Keratinocyte (primary cell): ENCODE results near the gene IKZF1. TPM values are rescaled to one million over a fixed set of nuclear protein-coding genes. Genes with fewer than 3 reads are reported as not detected.

Experiments
- DNase-seq: peaks from one replicate; pipeline ENCODE4 v3.0.0-alpha.2; 2011; ENCODE audit warnings: low read depth, missing footprints, low spot score
- FAIRE-seq: peaks from 2 replicates; lab custom pipeline; 2011; peaks lifted over from hg19 to GRCh38; lab: Jason Lieb, UNC
- H2AFZ ChIP-seq: 2 replicates; pipeline ENCODE4 v1.6.0; 2012; ENCODE audit warnings: low read length, control low read depth, inconsistent platforms; ENCODE audit not compliant: control insufficient read depth
- H3K27ac ChIP-seq: 2 replicates; pipeline ENCODE4 v1.5.1; 2011; ENCODE audit warnings: low read length; ENCODE audit not compliant: control insufficient read depth, insufficient read depth
- H3K27me3 ChIP-seq: 3 replicates; pipeline ENCODE4 v1.6.0; 2011; ENCODE audit warnings: low read length; ENCODE audit not compliant: control insufficient read depth, insufficient read depth; ENCODE audit errors: extremely low read depth
- H3K36me3 ChIP-seq, 2 experiments: 2 replicates in 1 of 2; 3 replicates in 1 of 2; pipeline ENCODE4 v1.5.1; 2011; ENCODE audit warnings: low read length in 2 of 2, mild to moderate bottlenecking in 1 of 2; ENCODE audit not compliant: control insufficient read depth in 2 of 2, insufficient read depth in 2 of 2; ENCODE audit errors: extremely low read depth in 1 of 2
- H3K4me1 ChIP-seq: 3 replicates; pipeline ENCODE4 v1.5.1; 2011; ENCODE audit warnings: low read length; ENCODE audit not compliant: control insufficient read depth, insufficient read depth; ENCODE audit errors: extremely low read depth
- H3K4me2 ChIP-seq: 3 replicates; pipeline ENCODE4 v1.6.0; 2011; ENCODE audit warnings: low read depth, low read length; ENCODE audit not compliant: control insufficient read depth, insufficient read depth; ENCODE audit errors: extremely low read depth
- H3K4me3 ChIP-seq, 3 experiments: fragments of 200-600 bp in 1 of 3; sonication (generic) in 1 of 3; 2 replicates in 2 of 3; 3 replicates in 1 of 3; pipeline ENCODE4 v1.5.1; 2011 to 2016; ENCODE audit warnings: low read length in 3 of 3, mild to moderate bottlenecking in 3 of 3, control low read depth in 2 of 3, inconsistent platforms in 1 of 3, low read depth in 1 of 3, mixed read lengths in 1 of 3, mixed run types in 1 of 3, moderate library complexity in 1 of 3; ENCODE audit not compliant: control insufficient read depth in 2 of 3, insufficient read depth in 2 of 3; ENCODE audit errors: extremely low read depth in 1 of 3
- H3K79me2 ChIP-seq: 2 replicates; pipeline ENCODE4 v1.6.0; 2012; ENCODE audit warnings: low read length; ENCODE audit not compliant: control insufficient read depth, insufficient read depth
- H3K9ac ChIP-seq: 3 replicates; pipeline ENCODE4 v1.6.0; 2011; ENCODE audit warnings: low read length; ENCODE audit not compliant: control insufficient read depth, insufficient read depth; ENCODE audit errors: extremely low read depth
- H3K9me1 ChIP-seq: 3 replicates; pipeline ENCODE4 v1.6.0; 2011; ENCODE audit warnings: low read length; ENCODE audit not compliant: control insufficient read depth, insufficient read depth; ENCODE audit errors: extremely low read depth
- H3K9me3 ChIP-seq: 2 replicates; pipeline ENCODE4 v1.5.1; 2012; ENCODE audit warnings: low read depth, low read length; ENCODE audit not compliant: control insufficient read depth
- H4K20me1 ChIP-seq: 3 replicates; pipeline ENCODE4 v1.6.0; 2011; ENCODE audit warnings: low read length; ENCODE audit not compliant: control insufficient read depth, insufficient read depth; ENCODE audit errors: extremely low read depth
- EZH2 ChIP-seq: IDR thresholded peaks from one replicate; pipeline ENCODE4 v1.6.1; 2012; ENCODE audit warnings: inconsistent platforms, mild to moderate bottlenecking, low read length, moderate library complexity
- dilution Hi-C: fragments of 300-500 bp; cut with MboI; formaldehyde crosslinking; loops from one replicate; pipeline ENCODE4 v1.7.0; 2020; ENCODE audit warnings: low sequenced_read_pairs; ENCODE audit not compliant: extremely low pct_ligation_motif_present
- polyA plus RNA-seq, 5 experiments: library from polyadenylated mRNA; depleted of rRNA in 3 of 5; stranded (reverse) in 3 of 5; stranded (forward) in 1 of 5; unstranded in 1 of 5; fragments of >200 nt; gene quantifications; 1 replicate in 1 of 5; 2 replicates in 3 of 5; 3 replicates in 1 of 5; pipeline versions ENCODE4 v1.2.1 to v1.2.3, GENCODE V29; 2011 to 2012; ENCODE audit warnings: missing spikeins in 2 of 5, low read depth in 1 of 5, low replicate concordance in 1 of 5
- TF ChIP-seq, protein P1 (sequence below), 3 experiments: IDR thresholded peaks in 1 of 3; conservative IDR thresholded peaks in 1 of 3; optimal IDR thresholded peaks in 1 of 3; 2 replicates in 2 of 3; 3 replicates in 1 of 3; pipeline versions ENCODE3 to v1.5.1; 2011; ENCODE audit warnings: low read length in 3 of 3, mild to moderate bottlenecking in 3 of 3, moderate library complexity in 2 of 3, control low read depth in 1 of 3, inconsistent platforms in 1 of 3; ENCODE audit not compliant: insufficient read depth in 2 of 3; ENCODE audit errors: extremely low read depth in 1 of 3

Gene IKZF1
- polyA plus RNA-seq, 1 donor (not counting 4 experiments of a cell fraction or from before 2014, with no cell fraction given): not detected

DNA sequence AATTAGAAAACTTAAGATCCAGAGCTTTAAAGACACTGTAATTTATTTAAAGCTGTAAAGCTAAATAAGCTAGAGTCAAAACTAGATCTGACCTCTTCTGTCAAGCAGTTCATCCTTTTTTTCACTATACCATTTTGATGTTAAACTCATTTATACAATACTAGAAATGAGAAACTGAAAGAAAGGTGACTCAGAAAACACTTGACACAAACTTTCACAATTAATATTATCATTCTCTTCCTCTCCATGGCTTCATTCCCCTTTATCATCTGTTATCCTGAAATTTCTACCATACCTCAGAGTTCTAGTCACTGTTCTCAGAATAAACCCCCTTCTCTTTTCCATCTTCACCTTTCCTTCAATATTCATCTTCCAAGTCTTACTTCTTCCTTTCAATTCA, 144.3 kb downstream of the IKZF1 start:
- H3K27ac ChIP-seq: no peak overlapping the region
- no peak overlapping the region for H3K9ac ChIP-seq
- H4K20me1 ChIP-seq: no peaks in the 10 kb centered on the region

DNA sequence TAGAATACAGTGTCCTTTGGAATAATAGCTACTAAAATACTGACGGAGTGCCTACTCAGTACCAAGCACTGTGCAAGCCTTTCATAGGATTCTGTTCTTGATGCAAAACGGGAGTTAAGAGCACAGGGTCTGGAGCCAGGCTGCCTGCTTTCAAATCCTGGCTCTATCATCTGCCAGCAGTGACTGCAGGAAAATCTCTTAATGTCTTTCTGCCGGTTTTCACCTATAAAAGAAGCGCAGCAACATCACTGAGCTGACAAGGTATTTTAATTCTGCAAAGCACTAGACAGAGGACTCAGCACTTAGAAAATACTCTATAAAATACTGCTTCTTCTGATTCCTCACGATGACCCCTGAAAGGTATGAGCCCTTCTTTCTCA, 145.0 kb downstream of the IKZF1 start:
- Histone ChIP-seq H3K79me2 (peaks cover 5% of the 10 kb centered on the region), H2AFZ (no peak overlapping the region), H3K36me3 (peaks cover 0 to 12% of the 10 kb centered on the region in 2 experiments), H4K20me1 (no peaks in the 10 kb centered on the region), H3K4me2 (peak overlapping the region; percentile 78), H3K4me1 (peaks cover 27% of the 10 kb centered on the region), H3K9me3 (no peaks in the 10 kb centered on the region), H3K27me3 (no peaks in the 10 kb centered on the region), H3K9ac (peak overlapping the region; percentile 80), H3K9me1 (no peaks in the 10 kb centered on the region), H3K27ac (peak overlapping the region; percentile 71), H3K4me3 (peak overlapping the region; percentile 75 to 77 (median 76))
- no peak for TF ChIP-seq EZH2
- TF ChIP-seq, protein P1, sequence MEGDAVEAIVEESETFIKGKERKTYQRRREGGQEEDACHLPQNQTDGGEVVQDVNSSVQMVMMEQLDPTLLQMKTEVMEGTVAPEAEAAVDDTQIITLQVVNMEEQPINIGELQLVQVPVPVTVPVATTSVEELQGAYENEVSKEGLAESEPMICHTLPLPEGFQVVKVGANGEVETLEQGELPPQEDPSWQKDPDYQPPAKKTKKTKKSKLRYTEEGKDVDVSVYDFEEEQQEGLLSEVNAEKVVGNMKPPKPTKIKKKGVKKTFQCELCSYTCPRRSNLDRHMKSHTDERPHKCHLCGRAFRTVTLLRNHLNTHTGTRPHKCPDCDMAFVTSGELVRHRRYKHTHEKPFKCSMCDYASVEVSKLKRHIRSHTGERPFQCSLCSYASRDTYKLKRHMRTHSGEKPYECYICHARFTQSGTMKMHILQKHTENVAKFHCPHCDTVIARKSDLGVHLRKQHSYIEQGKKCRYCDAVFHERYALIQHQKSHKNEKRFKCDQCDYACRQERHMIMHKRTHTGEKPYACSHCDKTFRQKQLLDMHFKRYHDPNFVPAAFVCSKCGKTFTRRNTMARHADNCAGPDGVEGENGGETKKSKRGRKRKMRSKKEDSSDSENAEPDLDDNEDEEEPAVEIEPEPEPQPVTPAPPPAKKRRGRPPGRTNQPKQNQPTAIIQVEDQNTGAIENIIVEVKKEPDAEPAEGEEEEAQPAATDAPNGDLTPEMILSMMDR (optimal IDR thresholded peaks at IDR 0.05 in 1 of 3, IDR thresholded peaks at IDR 0.05 in 1 of 3, conservative IDR thresholded peaks at IDR 0.05 in 1 of 3; ENCODE audit: extremely low read depth in 1 of 3, insufficient read depth in 2 of 3, low read length in 3 of 3): no peak
- DNase-seq: no peak
- dilution Hi-C loops: no loop called here
- FAIRE-seq: no peak

More for the DNA sequence above, 144.3 kb downstream of the IKZF1 start:
- no peaks in the 10 kb centered on the region for H3K27me3 ChIP-seq
- H3K4me1 ChIP-seq: peaks cover 27% of the 10 kb centered on the region
- H3K4me2 ChIP-seq: peak overlapping the region; percentile 78
- no peaks in the 10 kb centered on the region for H3K9me1 ChIP-seq
- no peaks in the 10 kb centered on the region for H3K9me3 ChIP-seq
- no peak for DNase-seq
- H3K79me2 ChIP-seq: peaks cover 5% of the 10 kb centered on the region
- H3K36me3 ChIP-seq: peaks cover 0 to 12% of the 10 kb centered on the region in 2 experiments
- no peak overlapping the region for H3K4me3 ChIP-seq
- dilution Hi-C loops: no loop called here
- TF ChIP-seq EZH2: no peak
- TF ChIP-seq, protein P1 (optimal IDR thresholded peaks at IDR 0.05 in 1 of 3, IDR thresholded peaks at IDR 0.05 in 1 of 3, conservative IDR thresholded peaks at IDR 0.05 in 1 of 3; ENCODE audit: extremely low read depth in 1 of 3, insufficient read depth in 2 of 3, low read length in 3 of 3): no peak
- FAIRE-seq: no peak
- no peak overlapping the region for H2AFZ ChIP-seq
